H1 (cell line): ENCODE measurements around the gene POMT2. TPM values are rescaled to one million over a fixed set of nuclear protein-coding genes. Genes with fewer than 3 reads are reported as not detected.

Experiments used
- CTCF ChIA-PET: fragments of 300-600 bp; sonication (Branson Sonifier 250); formaldehyde crosslinking; loops from one replicate; lab custom pipeline; 2021; ENCODE audit not compliant: partially characterized antibody; lab: Charles Lee
- POLR2A ChIA-PET: fragments of 300-600 bp; sonication (Branson Sonifier 250); formaldehyde crosslinking; loops from one replicate; lab custom pipeline; 2021; ENCODE audit warnings: inconsistent platforms; ENCODE audit not compliant: partially characterized antibody; lab: Charles Lee
- DNase-seq, 2 experiments: peaks; one replicate each; pipeline versions ENCODE4 v3.0.0 to v3.0.0-alpha.2; 2010 to 2022; ENCODE audit warnings: low spot score in 2 of 2, low read depth in 1 of 2, mixed read lengths in 1 of 2
- FAIRE-seq: peaks from 2 replicates; lab custom pipeline; 2011; peaks lifted over from hg19 to GRCh38; lab: Jason Lieb, UNC
- H2AFZ ChIP-seq: 2 replicates; pipeline ENCODE4 v1.8.1; 2012; ENCODE audit warnings: low read length, inconsistent platforms
- H2AK5ac ChIP-seq: 2 replicates; pipeline ENCODE4 v1.6.1; 2013; ENCODE audit warnings: low read depth, low read length
- H2BK120ac ChIP-seq: replicated peaks from 2 replicates; pipeline ENCODE3; 2013; ENCODE audit warnings: low read depth, low read length, inconsistent platforms
- H2BK12ac ChIP-seq: 2 replicates; pipeline ENCODE4 v1.6.1; 2013; ENCODE audit warnings: low read depth, low read length
- H2BK15ac ChIP-seq: 2 replicates; pipeline ENCODE4 v1.6.1; 2013; ENCODE audit warnings: low read length
- H2BK20ac ChIP-seq: 2 replicates; pipeline ENCODE4 v1.6.1; 2013; ENCODE audit warnings: low read length
- H2BK5ac ChIP-seq: 2 replicates; pipeline ENCODE4 v1.6.1; 2013; ENCODE audit warnings: low read depth, low read length
- H3K14ac ChIP-seq: 2 replicates; pipeline ENCODE4 v1.6.1; 2013; ENCODE audit warnings: inconsistent platforms; ENCODE audit not compliant: insufficient read length
- H3K18ac ChIP-seq: 2 replicates; pipeline ENCODE4 v1.6.1; 2013; ENCODE audit warnings: low read length; ENCODE audit errors: extremely low read depth
- H3K23ac ChIP-seq: 2 replicates; pipeline ENCODE4 v1.6.1; 2013; ENCODE audit warnings: inconsistent platforms; ENCODE audit not compliant: insufficient read length
- H3K23me2 ChIP-seq: 2 replicates; pipeline ENCODE4 v1.6.1; 2013; ENCODE audit warnings: low read depth, low read length
- H3K27ac ChIP-seq: 2 replicates; pipeline ENCODE4 v1.6.1; 2011; ENCODE audit warnings: low read depth, low read length, inconsistent platforms
- H3K27me3 ChIP-seq, 4 experiments: replicated peaks in 1 of 4; 1 replicate in 1 of 4; 2 replicates in 3 of 4; pipeline versions ENCODE4 v1.6.1 to v1.8.1; 2011 to 2013; ENCODE audit warnings: low read length in 3 of 4, mild to moderate bottlenecking in 3 of 4, inconsistent platforms in 2 of 4, mixed read lengths in 2 of 4, moderate library complexity in 1 of 4; ENCODE audit not compliant: control insufficient read depth in 3 of 4, insufficient read depth in 3 of 4; ENCODE audit errors: extremely low read depth in 1 of 4
- H3K36me3 ChIP-seq, 4 experiments: 2 replicates each; pipeline versions ENCODE4 v1.6.1 to v1.8.1; 2011 to 2013; ENCODE audit warnings: mild to moderate bottlenecking in 4 of 4, low read length in 3 of 4, moderate library complexity in 2 of 4, control low read depth in 1 of 4, inconsistent platforms in 1 of 4; ENCODE audit not compliant: insufficient read depth in 4 of 4, control insufficient read depth in 2 of 4
- H3K4ac ChIP-seq: replicated peaks from 2 replicates; pipeline ENCODE3; 2013; ENCODE audit warnings: low read length, low read depth, mixed read lengths, inconsistent platforms; ENCODE audit not compliant: insufficient read length
- H3K4me1 ChIP-seq, 4 experiments: replicated peaks in 1 of 4; 1 replicate in 1 of 4; 2 replicates in 3 of 4; pipeline versions ENCODE4 v1.6.1 to v1.8.1; 2011 to 2013; ENCODE audit warnings: low read length in 3 of 4, inconsistent platforms in 2 of 4, mixed read lengths in 1 of 4; ENCODE audit not compliant: insufficient read depth in 4 of 4, control insufficient read depth in 3 of 4
- H3K4me2 ChIP-seq, 2 experiments: 2 replicates each; pipeline versions ENCODE4 v1.6.1 to v1.8.1; 2011 to 2013; ENCODE audit warnings: low read depth in 2 of 2, low read length in 2 of 2, control low read depth in 1 of 2, inconsistent platforms in 1 of 2, mild to moderate bottlenecking in 1 of 2; ENCODE audit not compliant: insufficient read depth in 1 of 2
- H3K4me3 ChIP-seq, 4 experiments: fragments of 200-600, 300-600 bp in 1 of 4; sonication (generic), shearing (Covaris generic), sonication (Bioruptor Twin) in 1 of 4; 2 replicates each; pipeline versions ENCODE4 v1.5.1 to v1.8.1; 2011 to 2016; ENCODE audit warnings: low read length in 4 of 4, low read depth in 3 of 4, control low read depth in 2 of 4, inconsistent platforms in 2 of 4, mild to moderate bottlenecking in 2 of 4, mixed read lengths in 1 of 4, moderate library complexity in 1 of 4; ENCODE audit not compliant: insufficient read depth in 2 of 4; ENCODE audit errors: extremely low read depth in 1 of 4
- H3K56ac ChIP-seq: replicated peaks from 2 replicates; pipeline ENCODE3; 2013; ENCODE audit warnings: low read depth, mild to moderate bottlenecking, mixed read lengths, low read length, inconsistent platforms; ENCODE audit not compliant: insufficient read length
- H3K79me1 ChIP-seq: 2 replicates; pipeline ENCODE4 v1.6.1; 2013; ENCODE audit warnings: low read depth, low read length, control low read depth
- H3K79me2 ChIP-seq, 2 experiments: 2 replicates each; pipeline versions ENCODE4 v1.6.1 to v1.8.1; 2012 to 2013; ENCODE audit warnings: low read length in 2 of 2, mild to moderate bottlenecking in 2 of 2, inconsistent platforms in 1 of 2; ENCODE audit not compliant: insufficient read depth in 2 of 2, control insufficient read depth in 1 of 2
- H3K9ac ChIP-seq, 4 experiments: replicated peaks in 1 of 4; 1 replicate in 1 of 4; 2 replicates in 3 of 4; pipeline versions ENCODE4 v1.6.1 to v1.8.1; 2011 to 2013; ENCODE audit warnings: low read depth in 3 of 4, low read length in 3 of 4, control low read depth in 2 of 4, mild to moderate bottlenecking in 2 of 4, moderate library complexity in 2 of 4, inconsistent platforms in 1 of 4; ENCODE audit errors: extremely low read depth in 1 of 4
- H3K9me3 ChIP-seq, 2 experiments: 2 replicates each; pipeline versions ENCODE4 v1.6.1 to v1.8.1; 2012 to 2013; ENCODE audit warnings: mild to moderate bottlenecking in 2 of 2, moderate library complexity in 2 of 2, control low read depth in 1 of 2, inconsistent platforms in 1 of 2, low read depth in 1 of 2, low read length in 1 of 2, mixed read lengths in 1 of 2; ENCODE audit not compliant: insufficient read depth in 2 of 2
- H4K20me1 ChIP-seq, 2 experiments: replicated peaks in 1 of 2; 2 replicates each; pipeline versions ENCODE3 to v1.8.1; 2011 to 2013; ENCODE audit warnings: inconsistent platforms in 2 of 2, low read length in 2 of 2, mild to moderate bottlenecking in 1 of 2; ENCODE audit not compliant: insufficient read depth in 2 of 2, control insufficient read depth in 1 of 2
- H4K5ac ChIP-seq: 2 replicates; pipeline ENCODE4 v1.6.1; 2013; ENCODE audit warnings: low read length, low read depth, mixed read lengths, inconsistent platforms; ENCODE audit not compliant: insufficient read length
- H4K8ac ChIP-seq: 2 replicates; pipeline ENCODE4 v1.8.0; 2013; ENCODE audit warnings: mild to moderate bottlenecking, moderate library complexity, low read length, inconsistent platforms; ENCODE audit not compliant: insufficient read depth; ENCODE audit errors: extremely low read depth
- H4K91ac ChIP-seq: replicated peaks from 2 replicates; pipeline ENCODE3; 2013; ENCODE audit warnings: low read length, mixed read lengths, inconsistent platforms; ENCODE audit not compliant: insufficient read length
- CBX5 ChIP-seq: fragments of 300-800, 300-1000 bp; sonication (generic); IDR thresholded peaks from 2 replicates; pipeline ENCODE4 v1.7.1; 2016; ENCODE audit warnings: antibody characterized with exemption, low read length, low read depth
- NRF1 ChIP-seq: IDR thresholded peaks from 2 replicates; pipeline ENCODE4 v1.6.1; 2011; ENCODE audit warnings: mild to moderate bottlenecking, low read depth, low read length, improper control_type of control experiment
- WGBS, 2 experiments: shearing (Covaris generic) in 1 of 2; methylation state at CpG; one replicate each; pipeline versions ENCODE4 v1.1.6 to v1.1.7; 2013 to 2015; ENCODE audit warnings: low lambda C conversion rate in 2 of 2, mixed read lengths in 2 of 2, inconsistent platforms in 1 of 2, low coverage in 1 of 2, missing lambda C conversion rate in 1 of 2; ENCODE audit not compliant: insufficient replicate concordance in 2 of 2, insufficient coverage in 1 of 2, insufficient read length in 1 of 2; ENCODE audit errors: extremely low coverage in 1 of 2, missing lambda C conversion rate in 1 of 2; 5-methylcytosine and 5-hydroxymethylcytosine counted together
- polyA plus RNA-seq, 7 experiments: library from polyadenylated mRNA; depleted of rRNA in 3 of 7; stranded (reverse) in 5 of 7; unstranded in 2 of 7; fragments of >200 nt in 5 of 7; fragments of 200-250 nt in 2 of 7; gene quantifications; 1 replicate in 5 of 7; 2 replicates in 1 of 7; 4 replicates in 1 of 7; pipeline versions ENCODE4 v1.2.1 to v1.2.3, GENCODE V29; 2011 to 2013; ENCODE audit warnings: missing spikeins in 2 of 7, mixed read lengths in 2 of 7
- total RNA-seq: library from RNA; stranded (reverse); fragmentation: NEBNext Ultra II Directional; extraction: Animal tissue kit (Norgen Biotek cat#: 25700); gene quantifications from 2 replicates; pipeline ENCODE4 v1.2.1, GENCODE V29; 2021

Gene POMT2
- total and polyA plus RNA-seq, 2 of the 8 experiments (the other 6 are each of a cell fraction or from before 2014, with no cell fraction given) = 20.8 to 44.9 TPM

DNA sequence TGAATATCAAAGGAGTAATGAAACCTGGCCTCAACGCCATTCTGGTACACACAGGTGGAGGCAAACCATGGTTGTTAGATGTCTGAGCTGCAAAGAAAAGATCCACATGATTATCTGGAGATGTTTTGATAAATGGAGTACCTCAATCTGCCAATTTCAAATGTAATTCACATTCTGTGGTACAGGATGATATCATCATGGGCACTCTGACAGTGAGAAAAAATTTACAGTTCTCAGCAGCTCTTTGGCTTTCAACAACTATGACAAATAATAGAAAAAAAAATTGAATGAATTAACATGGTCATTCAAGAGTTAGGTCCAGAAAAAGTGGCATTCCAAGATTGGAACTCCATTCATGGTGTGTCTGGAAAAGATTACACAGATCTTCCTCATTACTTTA is 38.9 kb upstream of the POMT2 start:
- no peak overlapping the region for H3K9ac ChIP-seq
- H3K14ac ChIP-seq = no peak overlapping the region
- no peak overlapping the region for H4K91ac ChIP-seq
- ChIA-PET CTCF (interaction anchor here (0.7 to 1.2 kb wide), 3 partner anchors 10 to 99 kb away, joined by 3 to 5 read pairs (median 3); no protein-coding TSS in a partner anchor), POLR2A (interaction anchor here (1.6 kb wide), 1 partner anchor 14 kb away, joined by 3 read pairs; no protein-coding TSS in a partner anchor)
- H3K4ac ChIP-seq = no peak overlapping the region
- WGBS, 2 experiments = 93% methylated on average over 1 of the region's 1 CpG; no CpG with 5 or more reads in 1 of the 2 experiments
- no peak overlapping the region for H2BK15ac ChIP-seq
- H3K9me3 ChIP-seq = no peaks in the 10 kb centered on the region
- no peak overlapping the region for H4K8ac ChIP-seq
- no peaks in the 10 kb centered on the region for H3K79me2 ChIP-seq
- TF ChIP-seq CBX5 (no peak), NRF1 (no peak)
- TF ChIP-seq, all 59 proteins: peak for 0
- no peaks in the 10 kb centered on the region for H4K20me1 ChIP-seq
- no peak overlapping the region for H2BK20ac ChIP-seq
- no peak overlapping the region for H3K23ac ChIP-seq
- no peak overlapping the region for H3K27ac ChIP-seq
- no peak overlapping the region for H2BK12ac ChIP-seq
- H3K56ac ChIP-seq = no peak overlapping the region
- FAIRE-seq (no peak), DNase-seq (no peak)
- no peak overlapping the region for H2BK5ac ChIP-seq
- no peaks in the 10 kb centered on the region for H3K79me1 ChIP-seq
- H3K27me3 ChIP-seq = no peaks in the 10 kb centered on the region
- no peak overlapping the region for H2AK5ac ChIP-seq
- H3K4me1 ChIP-seq = no peaks in the 10 kb centered on the region
- H3K36me3 ChIP-seq = no peaks in the 10 kb centered on the region
- H3K4me3 ChIP-seq = no peak overlapping the region
- H3K23me2 ChIP-seq = no peaks in the 10 kb centered on the region
- no peak overlapping the region for H2AFZ ChIP-seq
- H2BK120ac ChIP-seq = no peak overlapping the region
- no peak overlapping the region for H3K18ac ChIP-seq
- no peak overlapping the region for H4K5ac ChIP-seq
- no peak overlapping the region for H3K4me2 ChIP-seq
